ENCODE measurements around the gene ANXA2R. TPM values are rescaled to one million over a fixed set of nuclear protein-coding genes. Genes with fewer than 3 reads are reported as not detected.
"Not testable (repeated sequence)": the region's sequence is repeated elsewhere in the genome, so short reads cannot be mapped to it uniquely, and the experiment has no call there.

Gene ANXA2R
- total RNA-seq, 1 experiment from 2014 or later: 3.1 TPM

DNA sequence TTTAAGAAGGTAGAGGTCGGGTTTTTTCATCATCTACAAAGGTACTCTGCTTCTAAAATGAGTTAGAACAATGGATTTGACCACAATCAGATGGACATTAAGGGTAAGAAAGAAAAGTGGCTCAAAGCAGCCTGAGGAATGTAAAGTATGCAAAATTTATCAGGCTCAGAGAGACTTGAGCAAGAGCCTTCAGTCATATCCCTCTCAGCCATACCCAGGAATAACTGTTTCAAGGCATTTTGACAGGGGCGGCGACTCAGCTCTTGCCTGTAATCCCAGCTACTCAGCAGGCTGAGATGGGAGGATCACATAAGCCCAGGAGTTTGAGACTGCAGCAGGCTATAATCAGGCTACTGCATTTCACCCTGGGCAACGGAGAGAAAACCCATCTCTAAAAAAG is 38.8 kb upstream of the ANXA2R start:
- Histone ChIP-seq H3K27me3 (replicated peaks; ENCODE audit: control insufficient read depth, insufficient read depth, low read length) (no peaks in the 10 kb centered on the region), H3K4me1 (peaks cover 69% of the 10 kb centered on the region), H3K36me3 (ENCODE audit: control insufficient read depth, insufficient read depth, low read length) (no peaks in the 10 kb centered on the region; the same call in 1 of the 2 replicates), H3K4me3 (ENCODE audit: low read depth, low read length) (no peak overlapping the region), H3K9me3 (no peaks in the 10 kb centered on the region)
- TF ChIP-seq, protein P1, sequence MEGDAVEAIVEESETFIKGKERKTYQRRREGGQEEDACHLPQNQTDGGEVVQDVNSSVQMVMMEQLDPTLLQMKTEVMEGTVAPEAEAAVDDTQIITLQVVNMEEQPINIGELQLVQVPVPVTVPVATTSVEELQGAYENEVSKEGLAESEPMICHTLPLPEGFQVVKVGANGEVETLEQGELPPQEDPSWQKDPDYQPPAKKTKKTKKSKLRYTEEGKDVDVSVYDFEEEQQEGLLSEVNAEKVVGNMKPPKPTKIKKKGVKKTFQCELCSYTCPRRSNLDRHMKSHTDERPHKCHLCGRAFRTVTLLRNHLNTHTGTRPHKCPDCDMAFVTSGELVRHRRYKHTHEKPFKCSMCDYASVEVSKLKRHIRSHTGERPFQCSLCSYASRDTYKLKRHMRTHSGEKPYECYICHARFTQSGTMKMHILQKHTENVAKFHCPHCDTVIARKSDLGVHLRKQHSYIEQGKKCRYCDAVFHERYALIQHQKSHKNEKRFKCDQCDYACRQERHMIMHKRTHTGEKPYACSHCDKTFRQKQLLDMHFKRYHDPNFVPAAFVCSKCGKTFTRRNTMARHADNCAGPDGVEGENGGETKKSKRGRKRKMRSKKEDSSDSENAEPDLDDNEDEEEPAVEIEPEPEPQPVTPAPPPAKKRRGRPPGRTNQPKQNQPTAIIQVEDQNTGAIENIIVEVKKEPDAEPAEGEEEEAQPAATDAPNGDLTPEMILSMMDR (IDR thresholded peaks at IDR 0.05; ENCODE audit: insufficient read depth in 1 of 2, low read depth in 1 of 2, low read length in 1 of 2, severe bottlenecking in 1 of 2, unreplicated experiment in 1 of 2): no peak
- H3K4me1 Mint-ChIP-seq (ENCODE audit: low read depth, unreplicated experiment): peaks cover 49% of the 10 kb centered on the region
- H3K36me3 Mint-ChIP-seq (ENCODE audit: insufficient read depth, unreplicated experiment): peaks cover 14% of the 10 kb centered on the region
- peak overlapping the region; percentile 41 for H3K27ac Mint-ChIP-seq (ENCODE audit: unreplicated experiment)
- POLR2A ChIA-PET: interaction anchor here (1.0 kb wide), 2 partner anchors 42 to 267 kb away, joined by 3 to 12 read pairs; partner anchors contain the start of genes SELENOP and ZNF131
- CTCF ChIA-PET: no interaction called here
- peak; percentile 73 to 77 for DNase-seq
- H3K9me3 Mint-ChIP-seq (ENCODE audit: unreplicated experiment): peaks cover 5% of the 10 kb centered on the region
- intact Hi-C loops (cut with micrococcal nuclease; ENCODE audit: unreplicated experiment): loop anchor here (10.0 kb wide), 1 partner anchor 116 kb away; the partner anchor contains the start of gene NIM1K
- H3K27me3 Mint-ChIP-seq (ENCODE audit: insufficient read depth, unreplicated experiment): no peaks in the 10 kb centered on the region
- H3K4me3 Mint-ChIP-seq (ENCODE audit: unreplicated experiment): no peak overlapping the region
- BruUV-seq (replicated peaks): no TSS peak

DNA sequence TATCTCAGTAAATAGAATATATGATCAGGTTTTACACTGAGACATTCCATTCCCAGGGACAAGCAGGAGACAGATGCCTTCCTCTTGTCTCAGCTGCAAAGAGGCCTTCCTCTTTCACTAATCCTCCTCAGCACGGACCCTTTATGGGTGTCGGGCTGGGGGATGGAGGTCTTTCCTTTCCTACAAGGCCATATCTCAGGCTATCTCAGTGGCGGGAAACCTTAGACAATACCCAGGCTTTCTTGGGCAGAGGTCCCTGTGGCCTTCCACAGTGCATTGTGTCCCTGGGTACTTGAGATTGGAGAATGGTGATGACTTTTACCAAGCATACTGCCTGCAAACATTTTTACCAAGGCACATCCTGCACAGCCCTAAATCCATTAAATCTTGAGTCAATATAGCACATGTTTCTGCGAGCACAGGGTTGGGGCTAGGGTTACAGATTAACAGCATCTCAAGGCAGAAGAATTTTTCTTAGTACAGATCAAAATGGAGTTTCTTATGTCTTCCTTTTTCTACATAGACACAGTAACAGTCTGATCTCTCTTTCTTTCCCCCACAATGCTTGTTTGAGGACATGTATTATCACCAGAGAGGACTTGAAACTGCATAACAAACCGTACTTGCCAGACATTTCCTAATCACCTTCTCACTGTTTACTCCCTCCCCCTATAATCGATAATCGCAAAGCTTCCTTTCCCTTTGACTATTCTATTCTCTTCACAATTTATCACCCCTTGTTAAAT is 37.5 kb upstream of the ANXA2R start:
- CTCF ChIA-PET; BruUV-seq (replicated peaks); H3K27me3 ChIP-seq (replicated peaks; ENCODE audit: control insufficient read depth, insufficient read depth, low read length); H3K4me3 ChIP-seq (ENCODE audit: low read depth, low read length); H3K27me3 Mint-ChIP-seq (ENCODE audit: insufficient read depth, unreplicated experiment); H3K36me3 ChIP-seq (ENCODE audit: control insufficient read depth, insufficient read depth, low read length); H3K9me3 ChIP-seq: not testable (repeated sequence)
- DNase-seq: peak; percentile 57 to 58
- Mint-ChIP-seq H3K27ac (ENCODE audit: unreplicated experiment) (peak overlapping the region; percentile 82), H3K9me3 (ENCODE audit: unreplicated experiment) (peaks cover 10% of the 10 kb centered on the region), H3K36me3 (ENCODE audit: insufficient read depth, unreplicated experiment) (peaks cover 17% of the 10 kb centered on the region), H3K4me3 (ENCODE audit: unreplicated experiment) (peak overlapping the region; percentile 44), H3K4me1 (ENCODE audit: low read depth, unreplicated experiment) (peaks cover 55% of the 10 kb centered on the region)
- POLR2A ChIA-PET: interaction anchor here (0.6 kb wide), 1 partner anchor 117 kb away, joined by 5 read pairs; no protein-coding TSS in a partner anchor
- H3K4me1 ChIP-seq: peaks cover 69% of the 10 kb centered on the region
- intact Hi-C loops (cut with micrococcal nuclease; ENCODE audit: unreplicated experiment): loop anchor here (1.0 to 10.0 kb wide), 3 partner anchors 10 to 271 kb away; partner anchors contain the start of gene NIM1K

DNA sequence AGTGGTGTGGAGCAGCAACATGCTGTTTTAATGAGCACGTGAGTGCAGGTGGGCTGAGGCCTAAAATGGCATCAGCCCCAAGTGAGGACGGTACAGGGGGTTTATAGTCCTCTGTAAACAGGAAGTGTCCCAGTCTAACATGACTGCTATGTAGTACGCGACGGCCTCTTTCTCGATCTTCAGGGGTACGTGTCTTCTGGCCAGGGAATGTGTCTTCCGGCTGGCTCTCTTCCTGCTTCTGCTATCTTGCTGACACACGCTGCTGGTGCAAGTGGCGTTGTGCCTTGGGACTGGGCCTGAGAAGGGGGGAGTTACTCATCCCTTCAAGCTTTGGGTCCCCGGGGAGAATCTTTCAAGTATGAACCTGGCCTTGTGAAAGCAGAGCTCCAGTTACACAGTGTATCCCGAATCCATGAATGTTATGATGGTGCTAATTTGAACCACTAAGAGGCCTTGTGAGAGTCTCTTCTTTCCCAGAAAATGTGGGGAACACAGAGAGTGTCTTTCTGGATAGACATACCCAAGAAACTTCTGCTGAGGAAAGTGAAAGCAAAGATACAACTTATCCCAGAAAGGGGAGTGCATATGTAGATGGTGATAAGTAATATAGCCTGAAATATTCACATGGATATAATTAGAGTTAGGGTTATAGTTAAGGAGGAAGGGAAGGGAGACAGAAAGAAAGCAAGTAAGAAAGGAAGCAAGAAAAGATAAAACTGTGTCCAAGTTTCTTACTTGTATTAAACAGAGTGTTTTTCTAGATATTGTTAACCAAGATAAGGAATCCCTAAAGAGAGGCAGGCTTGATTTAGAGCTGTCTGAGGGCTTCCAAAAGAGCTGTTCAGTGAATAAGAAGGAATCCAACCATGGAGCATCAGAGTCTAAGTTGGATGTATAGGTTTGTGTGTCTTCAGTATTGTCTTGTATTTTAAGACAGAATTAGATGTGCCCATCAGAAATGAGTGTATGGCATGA is 35.5 kb upstream of the ANXA2R start:
- Histone ChIP-seq H3K4me1 (peaks cover 50% of the 10 kb centered on the region), H3K27me3 (replicated peaks; ENCODE audit: control insufficient read depth, insufficient read depth, low read length) (no peaks in the 10 kb centered on the region), H3K4me3 (ENCODE audit: low read depth, low read length) (no peak overlapping the region), H3K36me3 (ENCODE audit: control insufficient read depth, insufficient read depth, low read length) (no peaks in the 10 kb centered on the region; the same call in 1 of the 2 replicates), H3K9me3 (no peaks in the 10 kb centered on the region)
- Mint-ChIP-seq H3K9me3 (ENCODE audit: unreplicated experiment) (peaks cover 10% of the 10 kb centered on the region), H3K4me1 (ENCODE audit: low read depth, unreplicated experiment) (peaks cover 45% of the 10 kb centered on the region), H3K27me3 (ENCODE audit: insufficient read depth, unreplicated experiment) (no peaks in the 10 kb centered on the region), H3K27ac (ENCODE audit: unreplicated experiment) (peak overlapping the region; percentile 10), H3K4me3 (ENCODE audit: unreplicated experiment) (no peak overlapping the region), H3K36me3 (ENCODE audit: insufficient read depth, unreplicated experiment) (peaks cover 27% of the 10 kb centered on the region)
- intact Hi-C loops (cut with micrococcal nuclease; ENCODE audit: unreplicated experiment): loop anchor here (10.0 kb wide), 1 partner anchor 119 kb away; the partner anchor contains the start of gene NIM1K
- DNase-seq: no peak
- CTCF ChIA-PET: no interaction called here
- BruUV-seq (replicated peaks): no TSS peak
- POLR2A ChIA-PET: interaction anchor here (0.6 kb wide), 1 partner anchor 14 kb away, joined by 5 read pairs; no protein-coding TSS in a partner anchor
- TF ChIP-seq, protein P1 (IDR thresholded peaks at IDR 0.05; ENCODE audit: insufficient read depth in 1 of 2, low read depth in 1 of 2, low read length in 1 of 2, severe bottlenecking in 1 of 2, unreplicated experiment in 1 of 2): no peak
